Suprapubic skin (tissue), 4 donors: ENCODE measurements around the gene PNPLA1. TPM values are rescaled to one million over a fixed set of nuclear protein-coding genes. Genes with fewer than 3 reads are reported as not detected.

Experiments
- DNase-seq, 2 donors: peaks; one replicate each; pipeline ENCODE4 v3.0.0-alpha.2; 2019; ENCODE audit warnings: low spot score in 2 of 2
- H3K27ac ChIP-seq: fragments of 200-600 bp; sonication (generic); one replicate; pipeline ENCODE4 v1.5.1; 2019
- H3K27me3 ChIP-seq: fragments of 200-600 bp; sonication (generic); one replicate; pipeline ENCODE4 v1.5.1; 2019
- H3K36me3 ChIP-seq: fragments of 200-600 bp; sonication (generic); one replicate; pipeline ENCODE4 v1.5.1; 2019
- H3K4me1 ChIP-seq: fragments of 200-600 bp; sonication (generic); one replicate; pipeline ENCODE4 v1.5.1; 2019
- H3K4me3 ChIP-seq: fragments of 200-600 bp; sonication (generic); one replicate; pipeline ENCODE4 v1.5.1; 2019; ENCODE audit warnings: mild to moderate bottlenecking
- H3K9me3 ChIP-seq: fragments of 200-600 bp; sonication (generic); one replicate; pipeline ENCODE4 v1.5.1; 2019
- CTCF ChIP-seq, 2 donors: fragments of 200-600 bp in 1 of 2; fragments of 450-650 bp in 1 of 2; sonication (generic) in 1 of 2; IDR thresholded peaks; one replicate each; pipeline ENCODE4 v1.5.1; 2016 to 2019; ENCODE audit warnings: antibody characterized with exemption in 2 of 2, mild to moderate bottlenecking in 1 of 2, moderate library complexity in 1 of 2
- EP300 ChIP-seq: sonication (generic); formaldehyde crosslinking; IDR thresholded peaks from one replicate; pipeline ENCODE4 v1.6.1; 2017; ENCODE audit warnings: antibody characterized with exemption
- POLR2A ChIP-seq, 2 donors: fragments of 450-650 bp; IDR thresholded peaks; one replicate each; pipeline ENCODE4 v1.6.1; 2017; ENCODE audit warnings: antibody characterized with exemption in 2 of 2, mild to moderate bottlenecking in 2 of 2, moderate library complexity in 2 of 2
- POLR2AphosphoS5 ChIP-seq, 3 donors: sonication (generic); formaldehyde crosslinking; IDR thresholded peaks; one replicate each; pipeline ENCODE4 v1.6.1; 2017; ENCODE audit warnings: antibody characterized with exemption in 3 of 3
- WGBS: methylation state at CpG from one replicate; pipeline ENCODE4 v1.1.5; 2018; 5-methylcytosine and 5-hydroxymethylcytosine counted together
- total RNA-seq, 4 donors: library from RNA; depleted of rRNA; stranded (reverse); fragments of >200 nt; gene quantifications; one replicate each; pipeline ENCODE4 v1.1.0, GENCODE V29; 2016

PNPLA1 gene
- total RNA-seq, 4 donors from 2014 or later: 15.7 to 40.3 (median 32.9) TPM

- H3K36me3 ChIP-seq: no peaks in the 10 kb centered on the region
- no peaks in the 10 kb centered on the region for H3K4me1 ChIP-seq
- no peak overlapping the region for H3K4me3 ChIP-seq
- H3K27me3 ChIP-seq: no peaks in the 10 kb centered on the region
- DNase-seq: no peak
- TF ChIP-seq POLR2AphosphoS5 (IDR thresholded peaks at IDR 0.05) (no peak), EP300 (no peak), CTCF (IDR thresholded peaks at IDR 0.05) (no peak), POLR2A (IDR thresholded peaks at IDR 0.05) (no peak)
- H3K9me3 ChIP-seq: no peaks in the 10 kb centered on the region
- 94% methylated on average over 20 of the region's 20 CpGs for WGBS
- H3K27ac ChIP-seq: no peak overlapping the region
Observed at GRCh38 chr6:36346486-36347273, 76.8 kb downstream of the PNPLA1 start.

GRCh38 chr6:36347621-36348020 is 77.8 kb downstream of the PNPLA1 start:
- H3K36me3 ChIP-seq: no peaks in the 10 kb centered on the region
- no peak for DNase-seq
- no peak overlapping the region for H3K27ac ChIP-seq
- no peak overlapping the region for H3K4me3 ChIP-seq
- 86% methylated on average over 4 of the region's 4 CpGs for WGBS
- no peaks in the 10 kb centered on the region for H3K27me3 ChIP-seq
- H3K4me1 ChIP-seq: no peaks in the 10 kb centered on the region
- H3K9me3 ChIP-seq: no peaks in the 10 kb centered on the region
- TF ChIP-seq POLR2A (IDR thresholded peaks at IDR 0.05) (no peak), EP300 (no peak), CTCF (IDR thresholded peaks at IDR 0.05) (no peak), POLR2AphosphoS5 (IDR thresholded peaks at IDR 0.05) (no peak)

- no peaks in the 10 kb centered on the region for H3K36me3 ChIP-seq
- TF ChIP-seq CTCF (IDR thresholded peaks at IDR 0.05) (no peak), POLR2AphosphoS5 (IDR thresholded peaks at IDR 0.05) (no peak), EP300 (no peak), POLR2A (IDR thresholded peaks at IDR 0.05) (no peak)
- H3K27ac ChIP-seq: no peak overlapping the region
- no peaks in the 10 kb centered on the region for H3K27me3 ChIP-seq
- H3K4me3 ChIP-seq: no peak overlapping the region
- no peaks in the 10 kb centered on the region for H3K4me1 ChIP-seq
- no peaks in the 10 kb centered on the region for H3K9me3 ChIP-seq
- DNase-seq: no peak
- 48% methylated on average over 6 of the region's 6 CpGs for WGBS
Observed at GRCh38 chr6:36349240-36349639, 79.4 kb downstream of the PNPLA1 start.

- Histone ChIP-seq H3K27me3 (no peaks in the 10 kb centered on the region), H3K9me3 (no peaks in the 10 kb centered on the region), H3K36me3 (no peaks in the 10 kb centered on the region), H3K27ac (peak overlapping the region; percentile 8), H3K4me3 (no peak overlapping the region), H3K4me1 (no peaks in the 10 kb centered on the region)
- 88% methylated on average over 4 of the region's 4 CpGs for WGBS
- no peak for TF ChIP-seq POLR2AphosphoS5 (IDR thresholded peaks at IDR 0.05)
- no peak for TF ChIP-seq EP300
- TF ChIP-seq POLR2A (IDR thresholded peaks at IDR 0.05): no peak
- no peak for TF ChIP-seq CTCF (IDR thresholded peaks at IDR 0.05)
- no peak for DNase-seq
Observed at GRCh38 chr6:36350082-36350481, 80.2 kb downstream of the PNPLA1 start.

- no peaks in the 10 kb centered on the region for H3K36me3 ChIP-seq
- no peaks in the 10 kb centered on the region for H3K4me1 ChIP-seq
- WGBS: 82% methylated on average over 15 of the region's 15 CpGs
- H3K27me3 ChIP-seq: no peaks in the 10 kb centered on the region
- TF ChIP-seq EP300 (no peak), POLR2A (IDR thresholded peaks at IDR 0.05) (no peak)
- H3K4me3 ChIP-seq: no peak overlapping the region
- H3K27ac ChIP-seq: peak overlapping the region; percentile 8
- no peaks in the 10 kb centered on the region for H3K9me3 ChIP-seq
- no peak for DNase-seq
Observed at GRCh38 chr6:36350681-36351571, 81.1 kb downstream of the PNPLA1 start.
